Measurements from ENCODE around the gene PLCL2. TPM values are rescaled to one million over a fixed set of nuclear protein-coding genes. Genes with fewer than 3 reads are reported as not detected.
"Not testable (repeated sequence)": the region's sequence is repeated elsewhere in the genome, so short reads cannot be mapped to it uniquely, and the experiment has no call there.

PLCL2 gene
- total RNA-seq, 1 experiment from 2014 or later: 0.92 TPM

- TF ChIP-seq EZH2 (IDR thresholded peaks at IDR 0.05; ENCODE audit: borderline replicate concordance, low read depth, low read length, poor library complexity, severe bottlenecking) (no peak), CTCF (conservative IDR thresholded peaks at IDR 0.05; ENCODE audit: low read depth, low read length) (no peak)
- Histone ChIP-seq H3K27ac (ENCODE audit: low read depth, low read length, poor library complexity, severe bottlenecking) (no peak overlapping the region), H3K27me3 (replicated peaks; ENCODE audit: insufficient read depth, low read depth, low read length, poor library complexity) (no peaks in the 10 kb centered on the region), H3K36me3 (ENCODE audit: insufficient read depth, low read length, poor library complexity, severe bottlenecking) (no peaks in the 10 kb centered on the region), H3K4me1 (ENCODE audit: insufficient read depth, low read length, poor library complexity, severe bottlenecking) (no peaks in the 10 kb centered on the region), H3K4me3 (ENCODE audit: low read depth, low read length, poor library complexity, severe bottlenecking) (no peak overlapping the region), H3K9me3 (ENCODE audit: low read depth, low read length, poor library complexity, severe bottlenecking) (no peaks in the 10 kb centered on the region)
- intact Hi-C loops (cut with micrococcal nuclease; ENCODE audit: unreplicated experiment): no loop called here
- POLR2A ChIA-PET (ENCODE audit: low non-redundant PET): no interaction called here
- no TSS peak for BruUV-seq (replicated peaks)
- CTCF ChIA-PET: no interaction called here
- DNase-seq (ENCODE audit: low spot score): peak; percentile 17
These were observed 207.8 kb downstream of the PLCL2 start for GRCh38 chr3:17092583-17092933.

- no peak for DNase-seq (ENCODE audit: low spot score)
- no peak overlapping the region for H3K27ac ChIP-seq (ENCODE audit: low read depth, low read length, poor library complexity, severe bottlenecking)
- TF ChIP-seq EZH2 (IDR thresholded peaks at IDR 0.05; ENCODE audit: borderline replicate concordance, low read depth, low read length, poor library complexity, severe bottlenecking): no peak
- TF ChIP-seq CTCF (conservative IDR thresholded peaks at IDR 0.05; ENCODE audit: low read depth, low read length): no peak
- BruUV-seq (replicated peaks): no TSS peak
- intact Hi-C loops (cut with micrococcal nuclease; ENCODE audit: unreplicated experiment): no loop called here
- POLR2A ChIA-PET (ENCODE audit: low non-redundant PET): no interaction called here
- no peaks in the 10 kb centered on the region for H3K9me3 ChIP-seq (ENCODE audit: low read depth, low read length, poor library complexity, severe bottlenecking)
- CTCF ChIA-PET: no interaction called here
- H3K36me3 ChIP-seq (ENCODE audit: insufficient read depth, low read length, poor library complexity, severe bottlenecking): no peaks in the 10 kb centered on the region
- no peak overlapping the region for H3K4me3 ChIP-seq (ENCODE audit: low read depth, low read length, poor library complexity, severe bottlenecking)
- H3K27me3 ChIP-seq (replicated peaks; ENCODE audit: insufficient read depth, low read depth, low read length, poor library complexity): no peaks in the 10 kb centered on the region
- H3K4me1 ChIP-seq (ENCODE audit: insufficient read depth, low read length, poor library complexity, severe bottlenecking): no peaks in the 10 kb centered on the region
These were observed 209.8 kb downstream of the PLCL2 start for GRCh38 chr3:17094551-17094950.

- Histone ChIP-seq H3K4me1 (ENCODE audit: insufficient read depth, low read length, poor library complexity, severe bottlenecking) (no peaks in the 10 kb centered on the region), H3K36me3 (ENCODE audit: insufficient read depth, low read length, poor library complexity, severe bottlenecking) (no peaks in the 10 kb centered on the region), H3K9me3 (ENCODE audit: low read depth, low read length, poor library complexity, severe bottlenecking) (no peaks in the 10 kb centered on the region), H3K4me3 (ENCODE audit: low read depth, low read length, poor library complexity, severe bottlenecking) (no peak overlapping the region), H3K27ac (ENCODE audit: low read depth, low read length, poor library complexity, severe bottlenecking) (no peak overlapping the region), H3K27me3 (replicated peaks; ENCODE audit: insufficient read depth, low read depth, low read length, poor library complexity) (no peaks in the 10 kb centered on the region)
- no peak for DNase-seq (ENCODE audit: low spot score)
- BruUV-seq (replicated peaks): no TSS peak
- no peak for TF ChIP-seq EZH2 (IDR thresholded peaks at IDR 0.05; ENCODE audit: borderline replicate concordance, low read depth, low read length, poor library complexity, severe bottlenecking)
- CTCF ChIA-PET: no interaction called here
- intact Hi-C loops (cut with micrococcal nuclease; ENCODE audit: unreplicated experiment): no loop called here
- POLR2A ChIA-PET (ENCODE audit: low non-redundant PET): no interaction called here
These were observed 218.8 kb downstream of the PLCL2 start for GRCh38 chr3:17103579-17103978.

GRCh38 chr3:17106801-17107200, 222.0 kb downstream of the PLCL2 start:
- CTCF ChIA-PET; H3K4me1 ChIP-seq (ENCODE audit: insufficient read depth, low read length, poor library complexity, severe bottlenecking); H3K4me3 ChIP-seq (ENCODE audit: low read depth, low read length, poor library complexity, severe bottlenecking); DNase-seq (ENCODE audit: low spot score); H3K27me3 ChIP-seq (replicated peaks; ENCODE audit: insufficient read depth, low read depth, low read length, poor library complexity); BruUV-seq (replicated peaks); H3K36me3 ChIP-seq (ENCODE audit: insufficient read depth, low read length, poor library complexity, severe bottlenecking); intact Hi-C loops (cut with micrococcal nuclease; ENCODE audit: unreplicated experiment); POLR2A ChIA-PET (ENCODE audit: low non-redundant PET); H3K9me3 ChIP-seq (ENCODE audit: low read depth, low read length, poor library complexity, severe bottlenecking); H3K27ac ChIP-seq (ENCODE audit: low read depth, low read length, poor library complexity, severe bottlenecking): not testable (repeated sequence)
